Peyer's patch (tissue), 4 donors: ENCODE data around the gene MCTP2. TPM values are rescaled to one million over a fixed set of nuclear protein-coding genes. Genes with fewer than 3 reads are reported as not detected.

Source experiments
- DNase-seq, 3 donors: peaks; one replicate each; pipeline ENCODE4 v3.0.0-alpha.2; 2017 to 2019
- H3K27ac ChIP-seq, 4 donors: fragments of 200-600 bp; sonication (generic); one replicate each; pipeline ENCODE4 v1.5.1; 2016 to 2019
- H3K27me3 ChIP-seq, 2 donors: fragments of 200-600 bp; sonication (generic); one replicate each; pipeline ENCODE4 v1.5.1; 2019
- H3K36me3 ChIP-seq, 3 donors: fragments of 200-600 bp; sonication (generic); one replicate each; pipeline ENCODE4 v1.5.1; 2016 to 2019
- H3K4me1 ChIP-seq, 4 donors: fragments of 200-600 bp; sonication (generic); one replicate each; pipeline ENCODE4 v1.5.1; 2016 to 2019
- H3K4me3 ChIP-seq, 4 donors: fragments of 200-600 bp; sonication (generic); 1 replicate in 3 of 4; 2 replicates in 1 of 4; pipeline ENCODE4 v1.5.1; 2016 to 2019; ENCODE audit warnings: mild to moderate bottlenecking in 1 of 4
- H3K9me3 ChIP-seq, 4 donors: fragments of 200-600 bp; sonication (generic); one replicate each; pipeline ENCODE4 v1.5.1; 2016 to 2019; ENCODE audit warnings: mild to moderate bottlenecking in 1 of 4
- POLR2A ChIP-seq, 2 donors: fragments of 450-650 bp; IDR thresholded peaks; one replicate each; pipeline ENCODE4 v1.5.1; 2017; ENCODE audit warnings: antibody characterized with exemption in 2 of 2, mild to moderate bottlenecking in 2 of 2, moderate library complexity in 2 of 2
- total RNA-seq, 4 donors: library from RNA; depleted of rRNA; stranded (reverse); fragments of >200 nt; gene quantifications; one replicate each; pipeline ENCODE4 v1.1.0, GENCODE V29; 2016
- TF ChIP-seq, protein P1 (sequence below), 6 experiments: fragments of 450-650 bp in 4 of 6; fragments of 200-600 bp in 2 of 6; sonication (generic) in 1 of 6; IDR thresholded peaks; one replicate each; pipeline ENCODE4 v1.5.1; 2017 to 2019; ENCODE audit warnings: antibody characterized with exemption in 6 of 6, mild to moderate bottlenecking in 3 of 6, moderate library complexity in 1 of 6

MCTP2 gene
- total RNA-seq, 4 donors from 2014 or later: 40.8 to 241 (median 74.0) TPM

- TF ChIP-seq, protein P1, sequence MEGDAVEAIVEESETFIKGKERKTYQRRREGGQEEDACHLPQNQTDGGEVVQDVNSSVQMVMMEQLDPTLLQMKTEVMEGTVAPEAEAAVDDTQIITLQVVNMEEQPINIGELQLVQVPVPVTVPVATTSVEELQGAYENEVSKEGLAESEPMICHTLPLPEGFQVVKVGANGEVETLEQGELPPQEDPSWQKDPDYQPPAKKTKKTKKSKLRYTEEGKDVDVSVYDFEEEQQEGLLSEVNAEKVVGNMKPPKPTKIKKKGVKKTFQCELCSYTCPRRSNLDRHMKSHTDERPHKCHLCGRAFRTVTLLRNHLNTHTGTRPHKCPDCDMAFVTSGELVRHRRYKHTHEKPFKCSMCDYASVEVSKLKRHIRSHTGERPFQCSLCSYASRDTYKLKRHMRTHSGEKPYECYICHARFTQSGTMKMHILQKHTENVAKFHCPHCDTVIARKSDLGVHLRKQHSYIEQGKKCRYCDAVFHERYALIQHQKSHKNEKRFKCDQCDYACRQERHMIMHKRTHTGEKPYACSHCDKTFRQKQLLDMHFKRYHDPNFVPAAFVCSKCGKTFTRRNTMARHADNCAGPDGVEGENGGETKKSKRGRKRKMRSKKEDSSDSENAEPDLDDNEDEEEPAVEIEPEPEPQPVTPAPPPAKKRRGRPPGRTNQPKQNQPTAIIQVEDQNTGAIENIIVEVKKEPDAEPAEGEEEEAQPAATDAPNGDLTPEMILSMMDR (IDR thresholded peaks at IDR 0.05): no peak
- no peak for TF ChIP-seq POLR2A (IDR thresholded peaks at IDR 0.05)
- Histone ChIP-seq H3K9me3 (no peaks in the 10 kb centered on the region), H3K4me3 (no peak overlapping the region), H3K36me3 (peaks cover 0 to 20% (median 0%) of the 10 kb centered on the region in 3 donors), H3K27me3 (no peaks in the 10 kb centered on the region), H3K27ac (no peak overlapping the region), H3K4me1 (no peaks in the 10 kb centered on the region)
- DNase-seq: no peak
Measured at GRCh38 chr15:94380798-94381197, 149.4 kb downstream of the MCTP2 start.

DNA sequence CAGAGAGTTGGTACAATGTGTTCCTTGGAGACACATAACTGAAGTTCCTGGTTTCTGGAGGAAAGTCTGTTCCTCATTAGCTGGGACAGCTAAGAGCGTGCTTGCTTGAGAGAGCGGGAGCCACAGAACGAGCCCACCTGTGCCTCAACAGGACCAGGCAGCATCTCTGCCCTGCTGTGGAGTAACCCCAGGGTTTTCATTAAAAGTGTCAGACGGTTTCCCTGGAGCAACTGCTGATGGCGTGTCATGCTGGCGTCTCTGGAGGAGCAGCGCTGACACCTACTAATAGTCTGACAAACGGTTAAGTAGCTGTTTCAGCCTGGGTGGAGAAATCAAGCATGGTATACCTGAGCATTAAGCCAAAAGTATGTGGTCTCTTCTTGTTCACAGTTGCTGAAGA is 150.0 kb downstream of the MCTP2 start:
- TF ChIP-seq, protein P1 (IDR thresholded peaks at IDR 0.05): no peak
- TF ChIP-seq POLR2A (IDR thresholded peaks at IDR 0.05): no peak

DNA sequence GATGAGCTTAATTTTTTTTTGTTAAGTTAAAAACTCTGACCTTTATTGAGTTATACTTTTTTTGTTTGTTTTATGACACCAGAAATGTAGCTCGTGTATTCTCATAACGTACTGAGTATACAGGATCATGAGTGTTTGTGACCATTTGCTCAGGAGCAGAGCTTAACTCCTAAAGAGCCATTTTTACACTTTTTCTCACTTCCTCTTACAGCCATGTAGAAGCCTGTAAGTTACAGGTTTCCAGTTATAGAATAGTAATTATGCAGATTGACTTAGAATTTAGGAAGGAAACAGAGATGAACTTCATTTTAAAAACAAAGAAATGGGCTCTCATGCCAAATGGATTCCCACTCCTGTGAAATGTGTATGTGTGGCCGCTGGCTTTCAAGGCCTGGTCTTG is 151.7 kb downstream of the MCTP2 start:
- H3K27ac ChIP-seq: no peak overlapping the region
- no peak for TF ChIP-seq POLR2A (IDR thresholded peaks at IDR 0.05)
- TF ChIP-seq, protein P1 (IDR thresholded peaks at IDR 0.05): no peak
- H3K9me3 ChIP-seq: no peaks in the 10 kb centered on the region
- no peak overlapping the region for H3K4me3 ChIP-seq
- peaks cover 0 to 20% (median 0%) of the 10 kb centered on the region in 3 donors for H3K36me3 ChIP-seq
- no peaks in the 10 kb centered on the region for H3K27me3 ChIP-seq
- peaks cover 0 to 4% (median 0%) of the 10 kb centered on the region in 4 donors for H3K4me1 ChIP-seq
- DNase-seq: no peak

More for the DNA sequence above, 150.0 kb downstream of the MCTP2 start:
- Histone ChIP-seq H3K27me3 (no peaks in the 10 kb centered on the region), H3K9me3 (no peaks in the 10 kb centered on the region), H3K4me1 (no peaks in the 10 kb centered on the region), H3K36me3 (peaks cover 0 to 20% (median 0%) of the 10 kb centered on the region in 3 donors), H3K27ac (no peak overlapping the region), H3K4me3 (no peak overlapping the region)
- DNase-seq: no peak

DNA sequence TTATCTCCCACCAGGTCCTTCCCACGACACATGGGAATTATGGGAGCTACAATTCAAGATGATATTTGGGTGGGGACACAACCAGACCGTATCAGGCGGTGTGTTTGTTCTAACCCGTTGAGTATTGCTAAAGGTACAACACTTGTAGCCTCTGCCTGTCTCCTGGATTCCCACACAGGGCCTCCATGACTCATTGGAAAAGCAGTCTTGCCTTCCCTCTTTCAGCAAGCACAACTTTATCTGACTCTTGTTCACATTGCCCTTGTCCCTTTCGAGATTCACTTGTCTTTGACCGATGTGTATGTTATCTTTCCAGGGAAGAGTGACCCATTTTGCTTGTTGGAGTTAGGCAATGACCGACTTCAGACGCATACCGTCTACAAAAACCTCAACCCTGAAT is 152.3 kb downstream of the MCTP2 start:
- no peak overlapping the region for H3K4me3 ChIP-seq
- no peak for DNase-seq
- peaks cover 0 to 4% (median 0%) of the 10 kb centered on the region in 4 donors for H3K4me1 ChIP-seq
- peaks cover 0 to 20% (median 0%) of the 10 kb centered on the region in 3 donors for H3K36me3 ChIP-seq
- no peaks in the 10 kb centered on the region for H3K27me3 ChIP-seq
- TF ChIP-seq, protein P1 (IDR thresholded peaks at IDR 0.05): no peak
- TF ChIP-seq POLR2A (IDR thresholded peaks at IDR 0.05): no peak
- H3K27ac ChIP-seq: no peak overlapping the region
- no peaks in the 10 kb centered on the region for H3K9me3 ChIP-seq

DNA sequence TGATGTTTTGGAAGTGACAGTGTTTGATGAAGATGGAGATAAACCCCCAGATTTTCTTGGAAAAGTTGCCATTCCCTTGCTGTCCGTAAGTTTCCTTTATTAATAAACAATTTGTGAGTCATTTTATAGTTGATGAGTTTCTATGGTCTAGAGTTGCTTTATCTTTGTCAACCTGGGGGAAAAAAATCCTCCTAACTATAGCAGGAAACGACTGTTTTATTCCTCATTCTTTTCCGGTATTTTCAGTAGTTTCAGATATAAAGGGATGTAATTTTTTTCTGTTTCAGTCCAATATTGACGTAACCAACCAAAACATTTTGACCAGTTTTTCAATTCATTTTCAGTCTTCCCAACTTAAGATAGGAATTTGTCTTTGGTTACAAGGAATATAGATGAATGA is 154.1 kb downstream of the MCTP2 start:
- Histone ChIP-seq H3K27ac (no peak overlapping the region), H3K36me3 (peaks cover 0 to 20% (median 0%) of the 10 kb centered on the region in 3 donors), H3K4me3 (no peak overlapping the region), H3K9me3 (no peaks in the 10 kb centered on the region), H3K4me1 (peaks cover 0 to 4% (median 0%) of the 10 kb centered on the region in 4 donors), H3K27me3 (no peaks in the 10 kb centered on the region)
- TF ChIP-seq, protein P1 (IDR thresholded peaks at IDR 0.05): no peak
- TF ChIP-seq POLR2A (IDR thresholded peaks at IDR 0.05): no peak
- DNase-seq: no peak

- no peak for DNase-seq
- H3K9me3 ChIP-seq: no peaks in the 10 kb centered on the region
- no peak overlapping the region for H3K27ac ChIP-seq
- TF ChIP-seq, protein P1 (IDR thresholded peaks at IDR 0.05): no peak
- H3K4me3 ChIP-seq: no peak overlapping the region
- peaks cover 0 to 19% (median 0%) of the 10 kb centered on the region in 3 donors for H3K36me3 ChIP-seq
- no peaks in the 10 kb centered on the region for H3K27me3 ChIP-seq
- H3K4me1 ChIP-seq: peaks cover 0 to 4% (median 0%) of the 10 kb centered on the region in 4 donors
Measured at GRCh38 chr15:94386351-94386750, 155.0 kb downstream of the MCTP2 start.
